ENCODE measurements around the gene WNT4. TPM values are rescaled to one million over a fixed set of nuclear protein-coding genes. Genes with fewer than 3 reads are reported as not detected.
"Not testable (repeated sequence)": the region's sequence is repeated elsewhere in the genome, so short reads cannot be mapped to it uniquely, and the experiment has no call there.

The WNT4 gene
- total RNA-seq, 4 donors from 2014 or later, result 9.4 to 18.8 (median 14.5) TPM

GRCh38 chr1:22101199-22101598 lies 41.7 kb downstream of the WNT4 start:
- intact Hi-C loops (cut with DNase I; ENCODE audit: low total_unique reads), result loop anchor here (10.0 kb wide), 1 partner anchor 324 kb away; no protein-coding TSS in a partner anchor
- WGBS, 2 donors, result 56 to 58% methylated on average over 1 of the region's 1 CpG
- no peak for TF ChIP-seq POLR2A (IDR thresholded peaks at IDR 0.05)
- no peak for TF ChIP-seq CTCF (IDR thresholded peaks at IDR 0.05)
- no peak overlapping the region for H3K4me3 ChIP-seq (ENCODE audit: low read depth, poor library complexity, severe bottlenecking)
- DNase-seq (ENCODE audit: low spot score in 2 of 2), result no peak

GRCh38 chr1:22100168-22100567 lies 42.7 kb downstream of the WNT4 start:
- intact Hi-C loops (cut with DNase I; ENCODE audit: low total_unique reads), result loop anchor here (10.0 kb wide), 1 partner anchor 325 kb away; no protein-coding TSS in a partner anchor
- 83 to 87% methylated on average over 3 of the region's 3 CpGs for WGBS, 2 donors

GRCh38 chr1:22098752-22099151 lies 44.1 kb downstream of the WNT4 start:
- intact Hi-C loops (cut with DNase I; ENCODE audit: low total_unique reads), result no loop called here

More at GRCh38 chr1:22100168-22100567, 42.7 kb downstream of the WNT4 start:
- TF ChIP-seq CTCF (IDR thresholded peaks at IDR 0.05) (no peak), POLR2A (IDR thresholded peaks at IDR 0.05) (no peak)
- H3K4me3 ChIP-seq (ENCODE audit: low read depth, poor library complexity, severe bottlenecking), result no peak overlapping the region
- DNase-seq (ENCODE audit: low spot score in 2 of 2), result no peak

GRCh38 chr1:22096463-22096862 lies 46.4 kb downstream of the WNT4 start:
- intact Hi-C loops (cut with DNase I; ENCODE audit: low total_unique reads), result no loop called here
- no peak overlapping the region for H3K4me3 ChIP-seq (ENCODE audit: low read depth, poor library complexity, severe bottlenecking)

More at GRCh38 chr1:22098752-22099151, 44.1 kb downstream of the WNT4 start:
- 89 to 94% methylated on average over 10 of the region's 10 CpGs for WGBS, 2 donors
- TF ChIP-seq CTCF (IDR thresholded peaks at IDR 0.05), result no peak
- no peak for TF ChIP-seq POLR2A (IDR thresholded peaks at IDR 0.05)
- DNase-seq (ENCODE audit: low spot score in 2 of 2), result no peak
- no peak overlapping the region for H3K4me3 ChIP-seq (ENCODE audit: low read depth, poor library complexity, severe bottlenecking)

GRCh38 chr1:22096036-22096435 lies 46.9 kb downstream of the WNT4 start:
- DNase-seq (ENCODE audit: low spot score in 2 of 2), result no peak
- WGBS, 2 donors, result 91 to 94% methylated on average over 5 of the region's 5 CpGs
- TF ChIP-seq CTCF (IDR thresholded peaks at IDR 0.05) (no peak), POLR2A (IDR thresholded peaks at IDR 0.05) (no peak)
- H3K4me3 ChIP-seq (ENCODE audit: low read depth, poor library complexity, severe bottlenecking), result no peak overlapping the region
- intact Hi-C loops (cut with DNase I; ENCODE audit: low total_unique reads), result no loop called here

More at GRCh38 chr1:22096463-22096862, 46.4 kb downstream of the WNT4 start:
- WGBS, 2 donors, result 85 to 89% methylated on average over 3 of the region's 3 CpGs
- DNase-seq (ENCODE audit: low spot score in 2 of 2), result no peak
- no peak for TF ChIP-seq POLR2A (IDR thresholded peaks at IDR 0.05)

GRCh38 chr1:22093513-22093912 lies 49.4 kb downstream of the WNT4 start:
- 82 to 93% methylated on average over 1 of the region's 1 CpG for WGBS, 2 donors
- no peak overlapping the region for H3K4me3 ChIP-seq (ENCODE audit: low read depth, poor library complexity, severe bottlenecking)
- intact Hi-C loops (cut with DNase I; ENCODE audit: low total_unique reads), result no loop called here
- DNase-seq (ENCODE audit: low spot score in 2 of 2), result no peak
- TF ChIP-seq POLR2A (IDR thresholded peaks at IDR 0.05) (no peak), CTCF (IDR thresholded peaks at IDR 0.05) (no peak)

GRCh38 chr1:22092026-22092768 lies 50.7 kb downstream of the WNT4 start:
- WGBS, 2 donors, result 59 to 71% methylated on average over 3 of the region's 3 CpGs
- H3K4me3 ChIP-seq (ENCODE audit: low read depth, poor library complexity, severe bottlenecking); intact Hi-C loops (cut with DNase I; ENCODE audit: low total_unique reads); DNase-seq (ENCODE audit: low spot score in 2 of 2): not testable (repeated sequence)
